Measurements from ENCODE around the gene NTN3.

NTN3 gene

GRCh38 chr16:2507052-2507659 lies 36.1 kb downstream of the NTN3 start:
- no peak for DNase-seq (ENCODE audit: low read depth, low spot score)
- no peak overlapping the region for H3K4me3 ChIP-seq (ENCODE audit: low read length)

- H3K4me3 ChIP-seq (ENCODE audit: low read length), result no peak overlapping the region
- DNase-seq (ENCODE audit: low read depth, low spot score), result no peak
Measured at GRCh38 chr16:2507665-2508064, 36.6 kb downstream of the NTN3 start.

- DNase-seq (ENCODE audit: low read depth, low spot score), result no peak
Measured at GRCh38 chr16:2508722-2509400, 37.8 kb downstream of the NTN3 start.

GRCh38 chr16:2511128-2511800 lies 40.2 kb downstream of the NTN3 start:
- H3K4me3 ChIP-seq (ENCODE audit: low read length), result no peak overlapping the region
- no peak for DNase-seq (ENCODE audit: low read depth, low spot score)

More at GRCh38 chr16:2508722-2509400, 37.8 kb downstream of the NTN3 start:
- no peak overlapping the region for H3K4me3 ChIP-seq (ENCODE audit: low read length)

GRCh38 chr16:2511996-2512734 lies 41.1 kb downstream of the NTN3 start:
- no peak overlapping the region for H3K4me3 ChIP-seq (ENCODE audit: low read length)
- no peak for DNase-seq (ENCODE audit: low read depth, low spot score)

GRCh38 chr16:2512735-2513404 lies 41.8 kb downstream of the NTN3 start:
- peak overlapping the region; percentile 70 for H3K4me3 ChIP-seq (ENCODE audit: low read length)
- no peak for DNase-seq (ENCODE audit: low read depth, low spot score)

- H3K4me3 ChIP-seq (ENCODE audit: low read length), result peak within 1 kb of the TSS; percentile 70
- DNase-seq (ENCODE audit: low read depth, low spot score), result peak; percentile 91
Measured at GRCh38 chr16:2513405-2514332, 42.6 kb downstream of the NTN3 start, which contains the start of gene ATP6V0C. Gene ATP6V0C (plus strand): TSS chr16:2513952. CDS start chr16:2514104, 152 bp downstream.

GRCh38 chr16:2514333-2515179 lies 43.5 kb downstream of the NTN3 start:
- peak overlapping the region; percentile 70 for H3K4me3 ChIP-seq (ENCODE audit: low read length)
- no peak for DNase-seq (ENCODE audit: low read depth, low spot score)

- H3K4me3 ChIP-seq (ENCODE audit: low read length), result peak overlapping the region; percentile 70
- no peak for DNase-seq (ENCODE audit: low read depth, low spot score)
Measured at GRCh38 chr16:2515180-2515851, 44.2 kb downstream of the NTN3 start.

GRCh38 chr16:2516391-2517240 lies 45.5 kb downstream of the NTN3 start:
- DNase-seq (ENCODE audit: low read depth, low spot score), result no peak

GRCh38 chr16:2517954-2518605 lies 47.0 kb downstream of the NTN3 start:
- H3K4me3 ChIP-seq (ENCODE audit: low read length), result no peak overlapping the region
- DNase-seq (ENCODE audit: low read depth, low spot score), result no peak

More at GRCh38 chr16:2516391-2517240, 45.5 kb downstream of the NTN3 start:
- H3K4me3 ChIP-seq (ENCODE audit: low read length), result no peak overlapping the region

GRCh38 chr16:2518823-2519710 lies 48.0 kb downstream of the NTN3 start:
- no peak overlapping the region for H3K4me3 ChIP-seq (ENCODE audit: low read length)
- no peak for DNase-seq (ENCODE audit: low read depth, low spot score)

GRCh38 chr16:2519711-2520080 lies 48.6 kb downstream of the NTN3 start:
- H3K4me3 ChIP-seq (ENCODE audit: low read length), result peak overlapping the region; percentile 31
- no peak for DNase-seq (ENCODE audit: low read depth, low spot score)

- DNase-seq (ENCODE audit: low read depth, low spot score), result peak; percentile 67
- peak within 1 kb of the TSS; percentile 69 for H3K4me3 ChIP-seq (ENCODE audit: low read length)
Measured at GRCh38 chr16:2520097-2520783, 49.1 kb downstream of the NTN3 start, which contains the start of gene AMDHD2. Gene AMDHD2 (plus strand): TSS chr16:2520371. CDS start chr16:2520459, 88 bp downstream.

Data from Jurkat, Clone E6-1 (cell line).